Measurements from ENCODE around the gene PURB.

GRCh38 chr7:44853391-44853790, 31.9 kb downstream of the PURB start:
- no peak for TF ChIP-seq POLR2A (IDR thresholded peaks at IDR 0.05)
- no peak for TF ChIP-seq CTCF (IDR thresholded peaks at IDR 0.05 in 4 of 5, conservative IDR thresholded peaks at IDR 0.05 in 1 of 5)

Data from gastrocnemius medialis (tissue), 4 donors.